Measurements from ENCODE around the gene KREMEN1. TPM values are rescaled to one million over a fixed set of nuclear protein-coding genes. Genes with fewer than 3 reads are reported as not detected.

KREMEN1 gene
- total RNA-seq, 2 experiments from 2014 or later, result not detected

GRCh38 chr22:29028468-29028867 is 44.4 kb upstream of the KREMEN1 start:
- ATAC-seq (ENCODE audit: poor library complexity), result no peak
- Histone ChIP-seq H3K9me3 (ENCODE audit: control insufficient read depth in 1 of 2, insufficient read depth in 1 of 2, low read length in 2 of 2) (peaks cover 0 to 7% of the 10 kb centered on the region in 2 experiments), H3K27me3 (ENCODE audit: control insufficient read depth in 1 of 2, insufficient read depth in 2 of 2, low read length in 2 of 2) (peaks cover 32 to 38% of the 10 kb centered on the region in 2 experiments), H3K27ac (ENCODE audit: low read depth in 1 of 2, low read length in 2 of 2) (no peak overlapping the region), H3K4me3 (ENCODE audit: low read length) (no peak overlapping the region), H3K4me1 (ENCODE audit: insufficient read depth, low read length) (peaks cover 13% of the 10 kb centered on the region), H3K36me3 (ENCODE audit: insufficient read depth, low read length) (no peaks in the 10 kb centered on the region)
- H3K27ac Mint-ChIP-seq, result no peak overlapping the region
- POLR2A ChIA-PET, result no interaction called here
- DNase-seq, result no peak
- intact Hi-C loops (cut with DNase I, micrococcal nuclease), result no loop called here
- H3K9me3 Mint-ChIP-seq, result no peaks in the 10 kb centered on the region
- H3K36me3 Mint-ChIP-seq (ENCODE audit: low read depth), result no peaks in the 10 kb centered on the region
- H3K27me3 Mint-ChIP-seq, result peaks cover 50% of the 10 kb centered on the region
- no peak overlapping the region for H3K4me3 Mint-ChIP-seq
- TF ChIP-seq, protein P1, sequence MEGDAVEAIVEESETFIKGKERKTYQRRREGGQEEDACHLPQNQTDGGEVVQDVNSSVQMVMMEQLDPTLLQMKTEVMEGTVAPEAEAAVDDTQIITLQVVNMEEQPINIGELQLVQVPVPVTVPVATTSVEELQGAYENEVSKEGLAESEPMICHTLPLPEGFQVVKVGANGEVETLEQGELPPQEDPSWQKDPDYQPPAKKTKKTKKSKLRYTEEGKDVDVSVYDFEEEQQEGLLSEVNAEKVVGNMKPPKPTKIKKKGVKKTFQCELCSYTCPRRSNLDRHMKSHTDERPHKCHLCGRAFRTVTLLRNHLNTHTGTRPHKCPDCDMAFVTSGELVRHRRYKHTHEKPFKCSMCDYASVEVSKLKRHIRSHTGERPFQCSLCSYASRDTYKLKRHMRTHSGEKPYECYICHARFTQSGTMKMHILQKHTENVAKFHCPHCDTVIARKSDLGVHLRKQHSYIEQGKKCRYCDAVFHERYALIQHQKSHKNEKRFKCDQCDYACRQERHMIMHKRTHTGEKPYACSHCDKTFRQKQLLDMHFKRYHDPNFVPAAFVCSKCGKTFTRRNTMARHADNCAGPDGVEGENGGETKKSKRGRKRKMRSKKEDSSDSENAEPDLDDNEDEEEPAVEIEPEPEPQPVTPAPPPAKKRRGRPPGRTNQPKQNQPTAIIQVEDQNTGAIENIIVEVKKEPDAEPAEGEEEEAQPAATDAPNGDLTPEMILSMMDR (IDR thresholded peaks at IDR 0.05), result no peak
- CTCF ChIA-PET, result interaction anchor here (1.4 to 1.7 kb wide), 2 partner anchors 12 to 173 kb away, joined by 3 to 4 read pairs; no protein-coding TSS in a partner anchor
- peaks cover 14% of the 10 kb centered on the region for H3K4me1 Mint-ChIP-seq (ENCODE audit: low read depth)

GRCh38 chr22:29029202-29030000 is 43.4 kb upstream of the KREMEN1 start:
- no peak overlapping the region for H3K27ac ChIP-seq (ENCODE audit: low read depth in 1 of 2, low read length in 2 of 2)
- H3K4me3 Mint-ChIP-seq, result no peak overlapping the region
- intact Hi-C loops (cut with DNase I, micrococcal nuclease), result no loop called here
- no peaks in the 10 kb centered on the region for H3K36me3 Mint-ChIP-seq (ENCODE audit: low read depth)
- H3K9me3 ChIP-seq (ENCODE audit: control insufficient read depth in 1 of 2, insufficient read depth in 1 of 2, low read length in 2 of 2), result peaks cover 0 to 7% of the 10 kb centered on the region in 2 experiments
- no peak for ATAC-seq (ENCODE audit: poor library complexity)
- TF ChIP-seq, protein P1 (IDR thresholded peaks at IDR 0.05), result no peak
- ChIA-PET CTCF (interaction anchor here (1.7 kb wide), 1 partner anchor 174 kb away, joined by 4 read pairs; no protein-coding TSS in a partner anchor), POLR2A (no interaction called here)
- peaks cover 13% of the 10 kb centered on the region for H3K4me1 ChIP-seq (ENCODE audit: insufficient read depth, low read length)
- peaks cover 32 to 39% of the 10 kb centered on the region in 2 experiments for H3K27me3 ChIP-seq (ENCODE audit: control insufficient read depth in 1 of 2, insufficient read depth in 2 of 2, low read length in 2 of 2)
- no peaks in the 10 kb centered on the region for H3K9me3 Mint-ChIP-seq
- no peak for DNase-seq
- no peak overlapping the region for H3K27ac Mint-ChIP-seq
- peaks cover 57% of the 10 kb centered on the region for H3K27me3 Mint-ChIP-seq
- H3K4me3 ChIP-seq (ENCODE audit: low read length), result no peak overlapping the region
- H3K36me3 ChIP-seq (ENCODE audit: insufficient read depth, low read length), result no peaks in the 10 kb centered on the region
- peaks cover 14% of the 10 kb centered on the region for H3K4me1 Mint-ChIP-seq (ENCODE audit: low read depth)

DNA sequence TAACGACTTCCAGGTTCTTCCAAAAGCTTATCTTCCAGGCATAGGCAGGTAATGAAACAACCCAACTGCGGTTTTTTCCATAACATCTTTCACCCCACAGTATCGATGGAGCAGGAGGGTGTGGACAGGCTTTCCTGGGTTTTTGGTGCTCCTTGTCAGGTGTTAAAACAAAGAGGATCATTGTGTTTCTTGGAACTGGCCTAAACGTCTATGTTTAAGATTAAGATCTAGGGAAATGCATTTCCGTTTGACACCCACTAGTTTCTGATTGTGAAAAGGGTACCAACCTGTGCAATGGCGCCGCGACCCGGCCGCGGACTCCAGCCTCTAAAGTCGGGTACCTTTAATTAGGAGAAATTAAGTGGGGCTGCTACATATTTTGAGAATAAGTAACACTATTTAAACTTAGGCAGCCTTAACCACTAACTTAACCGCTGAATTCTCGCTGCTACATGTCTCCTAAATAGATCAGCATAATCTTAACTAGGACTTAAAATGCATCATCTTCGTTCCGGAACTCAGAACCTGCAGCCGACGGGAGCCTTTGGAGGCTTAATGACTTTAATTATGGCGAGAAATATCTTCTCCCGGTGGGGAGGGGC is 42.7 kb upstream of the KREMEN1 start:
- POLR2A ChIA-PET, result no interaction called here
- TF ChIP-seq, protein P1 (IDR thresholded peaks at IDR 0.05), result no peak
- Histone ChIP-seq H3K9me3 (ENCODE audit: control insufficient read depth in 1 of 2, insufficient read depth in 1 of 2, low read length in 2 of 2) (peaks cover 0 to 7% of the 10 kb centered on the region in 2 experiments), H3K4me3 (ENCODE audit: low read length) (peak overlapping the region; percentile 9), H3K36me3 (ENCODE audit: insufficient read depth, low read length) (no peaks in the 10 kb centered on the region), H3K27me3 (ENCODE audit: control insufficient read depth in 1 of 2, insufficient read depth in 2 of 2, low read length in 2 of 2) (peaks cover 32 to 39% of the 10 kb centered on the region in 2 experiments), H3K27ac (ENCODE audit: low read depth in 1 of 2, low read length in 2 of 2) (no peak overlapping the region), H3K4me1 (ENCODE audit: insufficient read depth, low read length) (peaks cover 13% of the 10 kb centered on the region)
- Mint-ChIP-seq H3K27ac (no peak overlapping the region), H3K9me3 (no peaks in the 10 kb centered on the region), H3K4me3 (peak overlapping the region; percentile 45), H3K4me1 (ENCODE audit: low read depth) (peaks cover 14% of the 10 kb centered on the region), H3K36me3 (ENCODE audit: low read depth) (no peaks in the 10 kb centered on the region), H3K27me3 (peaks cover 61% of the 10 kb centered on the region)
- DNase-seq (peak in 1 of 14 experiments; percentile 21), ATAC-seq (ENCODE audit: poor library complexity) (no peak)
- CTCF ChIA-PET, result no interaction called here
- intact Hi-C loops (cut with DNase I, micrococcal nuclease), result no loop called here

Measured in CD4-positive, alpha-beta T cell (primary cell).